Stimulated activated CD4-positive, alpha-beta T cell treated with anti-CD3 and anti-CD28 coated beads, Interleukin-15, amount 100 ng/mL, for 48 hours (primary cell): Measurements from ENCODE around the gene FAM170B.
A peak's percentile ranks its signal among the peaks of the same experiment; 100 is the strongest.

Experiments used
- DNase-seq, 2 donors: peaks; one replicate each; pipeline ENCODE4 v3.0.0-alpha.2; 2020; ENCODE audit warnings: low read depth in 2 of 2

The FAM170B gene

DNA sequence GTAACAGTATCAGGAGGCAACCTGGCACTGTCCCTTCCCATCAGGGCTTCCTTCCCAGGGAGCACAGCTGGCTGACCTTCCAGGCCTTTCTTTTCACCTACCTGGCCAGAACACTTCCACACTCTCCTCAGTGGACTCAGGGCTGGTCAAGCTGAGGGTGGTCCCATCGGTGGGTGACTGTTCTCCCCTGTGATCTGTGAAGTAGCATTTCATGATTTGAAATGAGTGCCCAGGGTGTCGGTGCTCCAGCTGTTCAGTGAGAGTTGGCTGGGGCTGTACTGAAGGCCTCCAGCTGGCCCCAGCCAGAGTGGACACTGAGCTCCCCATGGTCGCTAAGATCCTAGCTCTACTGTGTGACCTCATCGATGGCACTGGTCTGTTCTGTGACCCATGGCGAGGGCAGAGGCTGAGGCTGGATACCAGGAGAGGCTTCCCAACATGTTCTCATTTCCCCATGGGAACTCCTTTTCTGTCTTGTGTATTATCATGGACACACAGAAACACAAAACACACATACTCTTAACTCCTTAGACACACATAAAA is at the start of gene FAM170B:
Gene FAM170B (minus strand): TSS at position 316 of the 543 bp plus-strand sequence. CDS start 103 bp downstream, at position 213.
- DNase-seq: no peak

DNA sequence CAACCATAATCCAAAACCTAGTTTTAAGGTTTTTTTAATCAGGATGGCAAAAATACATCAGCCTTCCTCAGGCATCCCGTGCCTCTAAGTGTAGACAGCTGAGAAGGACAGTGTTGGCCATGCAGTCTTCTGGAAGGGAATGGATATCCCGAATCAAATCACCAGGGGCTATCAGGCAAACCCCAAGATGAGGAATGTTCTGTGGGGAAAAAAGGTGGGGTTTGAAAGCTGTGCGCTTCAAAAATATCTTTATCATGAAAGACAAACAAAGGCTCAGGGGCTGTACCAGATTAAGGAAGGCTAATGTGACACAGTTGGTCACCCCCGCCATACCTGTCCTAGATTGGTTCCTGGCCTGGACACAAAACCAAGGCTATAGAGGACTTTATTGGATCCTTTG is 49.0 kb upstream of the FAM170B start:
- DNase-seq: no peak

DNA sequence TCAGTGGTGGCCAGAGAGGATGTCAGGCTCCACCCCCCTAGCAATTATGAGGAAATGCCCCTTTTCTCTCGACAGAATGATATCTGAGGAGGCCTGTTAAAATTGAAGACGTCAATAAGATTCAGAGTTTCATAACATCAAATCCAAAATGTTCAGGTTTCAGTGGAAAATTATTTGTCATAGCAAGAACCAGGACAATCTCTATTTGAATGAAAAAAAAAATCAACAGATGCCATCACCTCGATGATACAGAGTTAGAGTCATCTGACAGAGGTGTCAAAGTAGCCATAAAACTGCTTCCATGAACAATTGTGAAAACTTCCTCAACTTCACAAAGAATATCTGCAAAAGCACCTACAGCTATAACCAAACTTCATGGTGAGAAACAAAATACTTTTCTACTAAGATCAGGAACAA is 46.6 kb upstream of the FAM170B start:
- no peak for DNase-seq

DNA sequence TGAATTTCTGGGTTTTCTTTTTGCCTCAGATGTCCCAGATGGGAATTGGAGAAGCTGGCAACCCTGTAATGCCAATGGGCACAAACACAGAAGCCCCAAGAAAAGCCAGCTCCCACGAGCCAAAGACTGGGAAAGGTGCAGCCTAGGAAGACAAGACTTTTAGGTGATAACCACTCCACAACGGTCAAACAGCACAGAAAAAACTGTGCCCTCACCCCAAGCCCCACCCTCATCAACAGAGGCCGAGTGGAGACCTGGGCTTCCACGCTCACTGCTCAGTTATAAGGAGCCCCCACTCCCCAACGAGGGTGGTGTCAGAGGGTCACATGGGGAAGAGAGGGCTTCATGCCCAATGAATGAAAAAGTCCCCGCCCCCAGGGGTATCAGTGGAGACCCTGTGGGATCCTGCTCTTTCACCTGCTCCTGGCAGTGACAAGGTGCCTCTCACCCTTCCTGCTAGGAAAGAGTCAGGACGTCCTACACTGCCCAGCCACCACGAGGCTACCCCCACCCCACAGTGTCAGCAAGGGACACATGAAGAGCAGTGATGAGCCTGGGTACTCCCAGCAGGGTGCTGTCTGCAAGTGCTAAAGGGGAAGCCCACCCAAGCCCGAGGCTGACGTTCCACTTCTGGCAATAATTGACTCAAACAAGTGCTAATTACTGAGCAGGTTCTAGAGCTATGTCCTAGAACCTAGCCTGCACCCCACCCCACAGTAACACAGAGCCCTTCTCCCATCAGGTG is 46.0 kb upstream of the FAM170B start:
- no peak for DNase-seq

DNA sequence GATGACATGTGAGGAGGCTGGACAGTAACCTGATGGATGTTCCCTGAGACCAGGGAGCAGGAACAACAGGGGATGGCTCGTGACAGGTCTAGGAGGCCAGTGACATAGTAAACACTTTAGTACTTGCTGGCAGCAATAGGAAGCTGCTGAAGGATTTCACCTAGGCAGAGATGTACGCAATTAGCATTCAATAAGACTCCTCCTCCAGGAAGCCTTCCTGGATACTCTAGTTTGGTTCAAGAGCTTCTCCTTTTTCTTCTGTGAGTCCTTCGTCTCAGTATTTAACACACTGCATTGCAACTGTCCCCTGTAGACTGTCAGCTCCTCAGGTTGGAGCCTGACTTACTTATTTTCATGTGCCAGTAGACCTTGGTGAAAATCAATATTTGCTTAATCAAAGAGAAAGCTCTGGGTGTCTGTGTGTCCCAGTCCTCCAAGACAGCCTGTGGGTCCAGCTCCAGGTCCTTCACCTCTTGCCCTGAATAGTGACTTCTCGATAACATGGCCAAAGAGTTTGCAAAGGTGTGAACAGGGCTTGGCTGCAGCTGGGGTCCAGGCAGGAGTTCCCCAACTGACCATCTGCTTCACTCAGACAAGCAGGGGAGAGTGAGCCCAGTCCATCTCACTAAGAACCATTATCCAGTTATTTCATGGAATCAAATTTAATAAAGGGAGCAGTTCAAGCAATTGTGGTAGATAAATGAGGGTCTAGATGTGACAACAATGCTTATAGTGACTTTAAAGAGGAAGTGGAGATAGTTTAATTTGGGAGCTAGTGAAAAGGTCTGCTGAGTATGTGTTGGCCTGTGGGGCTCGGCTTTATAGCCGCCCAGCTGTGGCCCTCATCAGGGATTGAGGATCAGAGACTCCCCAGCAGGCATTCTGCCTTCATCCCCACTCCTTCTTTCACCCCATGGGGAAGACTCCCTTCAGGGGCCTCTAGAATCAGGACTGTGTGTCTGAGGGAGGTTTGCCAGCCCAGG is 45.0 kb upstream of the FAM170B start:
- DNase-seq: no peak

DNA sequence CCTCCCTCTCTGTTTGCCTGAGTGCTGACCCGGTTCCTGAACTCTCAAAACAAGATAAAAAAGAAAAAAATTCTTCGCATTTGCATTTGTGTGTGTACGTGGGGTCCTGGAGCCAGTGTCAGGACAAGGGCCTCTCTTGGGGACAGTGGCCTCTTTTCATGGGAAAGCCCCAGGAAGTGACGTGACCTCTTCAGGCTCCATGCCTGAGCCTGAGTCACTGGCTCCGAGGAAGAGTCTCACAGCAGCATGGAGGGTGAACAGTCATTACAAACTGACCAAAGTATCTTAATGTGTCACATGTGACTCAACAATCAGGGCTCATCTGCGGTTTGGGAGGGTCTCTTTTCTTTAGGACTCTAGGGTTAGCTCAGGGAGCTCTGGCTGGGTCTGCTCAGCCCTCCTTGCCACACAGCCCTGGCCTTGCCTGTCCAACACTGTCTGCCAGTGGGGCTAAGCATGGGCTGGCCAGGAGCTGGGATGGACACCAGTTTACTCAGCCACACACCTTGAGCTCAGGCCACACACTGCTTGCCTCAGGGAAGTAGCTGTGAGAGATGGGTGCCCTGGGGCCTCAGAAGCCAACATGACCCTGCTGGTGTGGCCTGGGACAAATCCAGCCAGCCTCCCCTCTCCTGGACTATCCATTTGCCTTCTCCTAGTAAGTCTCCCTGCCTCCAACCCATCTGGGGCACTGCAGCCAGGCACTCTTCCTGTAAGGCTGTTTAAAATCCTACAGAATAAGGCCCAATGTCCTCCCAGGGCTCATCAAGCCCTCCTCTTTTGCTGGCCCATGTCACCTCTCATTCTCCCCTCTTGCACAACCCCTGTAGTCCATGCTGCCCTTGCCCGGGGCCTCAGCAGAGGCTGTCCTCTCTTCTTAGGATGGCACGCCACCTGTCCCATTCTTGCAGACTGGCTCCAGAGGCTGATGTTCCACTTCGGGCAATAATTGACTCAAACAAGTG is 43.9 kb upstream of the FAM170B start:
- DNase-seq: peak; percentile 64 to 68

DNA sequence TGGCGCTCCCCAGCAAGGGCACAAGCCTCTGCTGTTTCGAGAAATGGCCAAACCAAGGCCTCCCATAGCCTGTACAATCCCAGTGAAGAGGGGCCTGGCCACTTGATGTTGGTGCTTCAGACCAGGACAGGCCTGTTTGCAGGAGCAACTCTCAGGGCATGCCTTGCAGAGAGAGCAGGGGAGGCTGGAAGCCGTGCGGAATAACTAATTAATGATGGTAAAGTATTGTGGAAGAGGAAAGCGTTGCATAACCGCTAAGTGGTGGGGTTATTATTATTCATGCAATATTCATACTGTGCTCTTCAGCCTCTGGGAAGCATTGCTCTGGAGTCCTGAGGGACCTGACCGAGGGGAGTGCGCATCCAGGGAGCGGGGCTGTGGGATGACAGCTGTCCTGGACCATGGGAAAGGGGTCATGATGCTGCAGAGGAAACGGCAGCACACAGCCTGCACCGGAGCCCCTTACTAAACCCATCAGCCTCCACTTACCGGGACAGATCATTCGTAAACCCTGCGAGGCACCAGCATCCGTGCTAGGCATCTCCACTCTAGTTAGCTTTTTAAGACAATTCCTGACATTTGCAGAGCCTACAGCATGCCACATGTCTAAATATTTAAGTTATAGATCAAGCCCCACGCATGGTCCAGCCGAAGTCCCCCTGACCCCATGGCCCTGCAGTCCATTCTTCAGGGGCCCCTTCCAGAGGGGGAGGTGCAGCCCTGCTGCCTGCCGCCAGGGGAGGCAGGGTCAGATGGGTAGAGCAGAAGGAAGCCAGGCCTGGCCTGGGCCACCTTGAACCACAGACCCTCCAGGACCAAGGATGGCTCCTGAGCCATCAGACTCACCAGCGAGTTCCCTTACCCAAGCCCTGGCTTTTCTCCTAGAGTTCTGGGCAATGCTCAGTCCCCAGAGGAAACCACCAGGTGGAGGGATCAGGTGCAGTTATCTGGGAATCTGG is 42.8 kb upstream of the FAM170B start:
- DNase-seq: no peak

DNA sequence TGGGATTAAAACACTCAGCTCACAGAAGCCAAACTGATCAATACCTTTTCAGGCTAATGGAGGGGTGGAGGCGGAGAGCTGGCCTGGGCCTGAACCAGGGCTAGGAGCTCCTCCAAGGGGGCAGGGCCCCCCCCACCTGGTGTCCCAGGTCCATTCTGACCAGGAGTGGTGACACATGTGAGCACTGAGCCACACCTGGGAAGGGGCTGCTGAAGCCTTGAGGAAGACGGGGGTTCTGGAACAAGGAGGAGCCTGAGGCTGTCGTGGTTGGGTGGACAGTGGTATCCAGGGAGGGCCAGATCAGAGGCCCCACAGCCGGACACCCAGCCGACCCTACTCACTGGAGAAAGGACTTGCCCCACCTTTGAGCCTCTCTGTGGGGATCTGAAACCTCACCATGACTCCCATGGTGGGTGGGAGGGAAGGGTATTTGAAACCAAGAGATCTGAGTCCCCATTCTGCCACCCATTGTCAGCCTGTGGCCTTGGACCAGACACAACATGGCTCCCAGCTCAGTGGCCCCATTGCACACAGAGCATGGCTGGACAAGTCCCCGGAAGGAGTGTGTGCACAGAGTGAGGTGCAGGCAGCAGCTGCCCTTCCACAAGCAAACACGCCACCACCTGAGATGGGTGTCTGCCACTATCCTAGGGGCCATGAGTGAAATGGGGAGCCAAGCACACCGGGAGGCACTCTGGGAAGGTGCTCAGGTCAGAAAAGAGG is 41.9 kb upstream of the FAM170B start:
- no peak for DNase-seq

DNA sequence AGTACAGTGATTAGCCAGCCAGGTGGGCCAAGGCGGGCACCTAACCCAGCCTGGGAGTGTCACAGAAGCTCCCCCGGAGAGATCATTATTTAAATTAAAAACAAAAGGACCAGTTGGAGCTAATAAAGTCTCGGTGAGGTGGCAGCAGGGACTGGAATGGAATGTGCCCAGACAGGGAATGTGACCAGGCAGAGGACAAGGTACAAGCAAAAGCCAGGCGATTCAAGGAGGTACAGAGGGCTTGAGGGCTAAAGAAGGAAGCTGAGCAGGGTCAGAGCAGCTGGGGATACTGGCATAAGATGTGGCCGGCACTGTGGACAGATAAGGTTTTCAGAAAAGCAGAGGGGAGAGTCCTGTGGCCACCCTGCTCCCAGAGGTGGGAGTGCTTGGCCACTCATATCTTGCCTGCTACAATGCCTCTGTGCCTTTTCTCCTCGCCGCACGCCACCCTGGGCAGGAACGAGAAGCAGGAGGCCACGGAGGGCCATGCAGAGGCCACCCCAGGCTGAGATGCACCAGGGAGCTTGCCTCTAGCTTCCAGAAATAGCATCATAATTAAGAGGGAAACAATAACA is 41.2 kb upstream of the FAM170B start:
- no peak for DNase-seq

DNA sequence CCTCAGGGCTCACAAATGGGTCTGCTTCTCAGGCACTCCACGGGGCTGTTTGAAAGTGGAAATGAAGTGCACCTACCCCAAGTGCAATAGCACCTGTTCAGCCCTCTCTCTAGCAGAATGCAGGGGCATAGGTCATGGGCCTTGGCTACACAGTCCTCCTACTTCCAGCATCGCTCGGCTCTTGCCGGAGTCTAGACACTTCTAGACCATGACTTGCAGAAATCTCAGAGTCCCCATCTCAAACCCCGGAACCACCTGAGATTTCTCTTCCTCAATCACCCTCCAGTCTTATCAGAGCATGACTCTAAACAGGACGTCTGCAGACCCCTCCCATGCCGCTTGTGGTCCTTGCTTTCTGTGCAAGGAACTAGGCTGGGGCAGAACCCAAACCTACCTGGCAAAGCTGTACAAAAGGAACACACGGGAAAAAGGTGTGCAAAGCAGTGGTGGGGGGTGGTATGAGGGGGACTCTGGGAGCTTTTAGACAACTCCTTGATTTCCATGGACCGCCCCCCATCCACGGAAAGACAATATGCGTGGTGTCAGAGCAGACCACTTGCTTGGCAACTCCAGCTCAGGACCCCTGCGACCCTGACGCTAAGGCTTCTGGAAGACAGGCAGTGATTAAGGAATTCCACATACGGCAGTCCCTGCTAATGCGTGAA is 40.6 kb upstream of the FAM170B start:
- DNase-seq: no peak

DNA sequence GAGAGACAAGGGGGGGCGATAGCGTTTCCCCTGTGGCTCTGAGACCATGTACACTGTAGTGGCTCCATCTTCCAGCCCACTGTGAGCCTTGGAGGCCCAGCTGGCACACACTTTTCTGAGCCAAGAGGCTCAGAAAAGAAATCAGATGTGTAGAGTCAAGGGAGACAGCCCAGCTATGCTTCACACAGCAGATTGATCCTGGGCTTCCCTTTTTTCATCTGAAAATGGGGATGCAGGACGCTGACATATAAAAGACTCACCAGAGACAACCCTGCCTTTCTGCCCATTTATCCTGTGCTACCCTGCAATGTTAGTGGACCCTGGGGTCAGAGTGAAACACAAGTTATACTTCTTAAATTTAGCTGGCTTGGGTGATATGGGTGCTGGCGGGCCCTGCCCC is 40.0 kb upstream of the FAM170B start:
- no peak for DNase-seq

DNA sequence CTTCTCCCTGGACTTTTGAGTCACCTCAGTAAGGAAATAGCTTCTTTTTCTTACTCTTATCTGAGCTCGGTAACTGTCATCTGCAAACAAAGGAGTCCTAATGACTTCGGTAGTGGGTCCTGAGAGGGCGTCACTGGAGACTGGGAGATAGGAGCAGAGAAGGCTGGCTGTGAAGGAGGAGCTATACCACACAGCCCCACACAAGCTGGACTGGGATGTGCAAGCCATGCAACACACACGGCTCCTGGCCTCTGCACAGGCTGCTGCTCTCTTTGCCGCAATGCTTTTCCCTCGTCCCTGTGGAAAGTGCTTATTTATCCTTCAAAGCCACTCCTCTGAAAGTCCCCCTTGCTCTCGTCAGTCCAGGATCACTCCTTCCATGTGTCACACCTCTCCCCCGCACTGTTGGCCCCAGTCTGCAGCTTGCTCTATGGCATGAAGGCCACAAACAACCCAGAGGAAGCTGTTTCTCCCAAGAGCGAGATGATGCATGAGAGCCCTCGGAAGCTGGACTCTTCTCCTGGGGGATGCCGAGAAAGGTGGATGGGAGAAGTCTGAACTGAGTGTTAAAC is 39.5 kb upstream of the FAM170B start:
- no peak for DNase-seq

DNA sequence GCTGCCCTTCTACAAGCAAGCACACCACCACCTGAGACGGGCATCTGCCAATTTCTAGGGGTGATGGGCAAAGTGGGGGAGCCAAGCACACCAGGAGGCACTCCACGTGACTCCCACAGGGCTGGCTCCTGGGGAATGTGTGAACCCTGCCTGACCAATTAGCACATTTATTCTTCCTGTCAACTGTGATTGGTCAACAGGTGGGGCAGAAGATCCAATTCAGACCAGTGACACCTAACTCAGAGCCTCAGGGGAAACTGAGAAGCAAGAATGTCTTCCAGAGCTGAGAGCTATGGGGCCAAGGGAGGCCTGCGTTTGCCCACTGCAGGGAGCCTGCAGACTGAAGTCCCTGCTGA is 38.9 kb upstream of the FAM170B start:
- DNase-seq: no peak

DNA sequence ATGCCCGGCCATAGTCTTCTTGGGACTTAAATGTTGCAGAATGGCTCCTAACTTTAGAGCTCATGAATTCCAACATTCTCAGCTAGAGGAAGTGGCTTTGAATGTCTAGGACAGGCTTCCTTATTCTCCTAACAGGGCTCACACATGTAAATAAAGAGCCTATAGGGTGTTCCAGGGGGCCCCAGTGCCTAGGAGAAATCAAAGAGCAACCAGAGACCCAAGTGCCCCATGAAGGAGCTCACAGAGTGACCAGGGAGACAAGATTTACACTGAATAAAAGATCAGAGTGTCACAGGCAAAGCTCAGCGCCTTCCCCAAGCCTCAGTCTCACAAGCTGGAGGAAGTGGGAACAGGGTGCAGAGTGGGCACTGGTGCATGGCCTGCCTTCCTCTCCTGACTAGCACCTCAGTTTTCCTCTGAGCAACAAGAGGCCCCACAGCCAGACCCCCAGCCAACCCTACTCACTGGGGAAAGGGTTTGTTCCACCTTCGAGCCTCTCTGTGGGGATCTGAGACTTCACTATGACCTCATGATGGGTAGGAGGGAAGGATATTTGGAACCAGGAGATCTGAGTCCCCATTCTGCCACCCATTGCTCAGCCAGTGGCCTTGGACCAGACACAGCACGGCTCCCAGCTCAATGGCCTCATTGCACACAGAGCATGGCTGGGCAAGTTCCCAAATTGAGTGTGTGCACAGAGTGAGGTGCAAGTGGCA is 38.4 kb upstream of the FAM170B start:
- DNase-seq: no peak

DNA sequence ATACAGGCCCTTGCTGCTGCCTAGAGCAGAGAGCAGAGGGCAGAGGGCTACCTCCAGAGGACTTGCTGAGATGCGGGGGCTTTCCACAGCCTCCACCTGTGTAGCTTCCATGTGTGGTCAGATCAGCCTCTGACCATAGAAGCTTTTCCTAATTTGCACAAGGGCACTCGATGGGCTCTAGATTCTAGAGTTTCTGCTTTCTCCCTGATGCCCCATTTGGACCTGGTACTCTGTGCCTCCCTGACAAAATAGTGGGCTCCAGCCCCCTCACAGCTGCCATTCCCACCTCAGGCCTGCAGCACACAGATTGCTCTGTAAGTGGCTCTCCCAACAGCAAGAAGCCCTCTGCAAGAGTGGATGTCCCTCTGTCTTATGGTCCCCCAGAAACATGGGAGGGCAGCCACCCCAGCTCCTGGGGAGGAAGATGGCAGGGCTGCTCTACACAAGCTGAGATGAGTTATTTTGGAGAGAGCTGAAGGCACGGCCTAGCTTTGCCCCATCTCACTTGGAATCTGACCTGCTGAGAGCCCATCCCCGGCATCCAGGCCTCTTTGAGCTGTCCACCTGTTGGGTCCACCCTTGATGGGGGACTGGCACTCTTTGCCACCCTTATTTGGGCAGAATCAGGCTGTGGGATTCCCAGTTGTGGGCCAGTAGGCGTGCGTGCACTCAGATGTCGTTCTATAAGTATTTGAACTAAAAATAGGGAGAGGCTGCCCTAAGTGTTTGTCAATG is 37.7 kb upstream of the FAM170B start:
- no peak for DNase-seq

DNA sequence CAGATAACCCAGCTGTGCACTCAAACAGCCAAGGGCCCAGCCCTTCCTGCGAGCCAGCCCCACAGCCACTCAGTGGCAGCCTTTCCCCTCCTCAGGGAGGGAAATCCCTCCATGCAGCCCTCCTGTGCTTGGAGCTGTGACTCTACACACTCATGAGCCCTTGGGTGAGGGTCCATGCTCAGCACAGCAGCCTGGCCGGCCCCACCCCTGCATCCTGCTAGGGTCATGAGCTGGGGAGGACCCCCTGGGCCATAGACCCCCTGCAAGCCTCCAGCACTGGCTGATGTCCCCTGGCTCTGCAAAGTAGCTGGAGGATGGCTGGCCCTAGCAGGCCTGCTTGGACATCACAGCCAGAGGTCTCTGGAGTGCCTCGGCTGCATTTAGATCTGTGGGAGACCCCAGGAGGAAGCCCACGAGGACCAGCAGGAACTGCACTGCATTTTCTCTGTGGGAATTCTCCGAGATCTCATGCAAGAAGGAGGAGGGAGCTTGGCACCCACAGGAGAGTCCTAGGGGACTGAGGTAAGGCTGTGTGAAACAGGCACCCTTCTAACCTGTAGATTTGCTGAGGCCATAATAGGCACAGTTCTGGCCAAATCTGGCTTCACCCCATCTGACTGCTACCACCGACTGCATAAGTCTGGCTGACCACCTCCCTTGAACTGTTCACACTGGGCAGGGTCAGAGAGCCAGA is 37.0 kb upstream of the FAM170B start:
- DNase-seq: no peak
